Keratinocyte (primary cell): ENCODE results near the gene TNFSF11. TPM values are rescaled to one million over a fixed set of nuclear protein-coding genes. Genes with fewer than 3 reads are reported as not detected.

Experiments
- DNase-seq: peaks from one replicate; pipeline ENCODE4 v3.0.0-alpha.2; 2011; ENCODE audit warnings: low read depth, missing footprints, low spot score
- FAIRE-seq: peaks from 2 replicates; lab custom pipeline; 2011; peaks lifted over from hg19 to GRCh38; lab: Jason Lieb, UNC
- H2AFZ ChIP-seq: 2 replicates; pipeline ENCODE4 v1.6.0; 2012; ENCODE audit warnings: low read length, control low read depth, inconsistent platforms; ENCODE audit not compliant: control insufficient read depth
- H3K27ac ChIP-seq: 2 replicates; pipeline ENCODE4 v1.5.1; 2011; ENCODE audit warnings: low read length; ENCODE audit not compliant: control insufficient read depth, insufficient read depth
- H3K27me3 ChIP-seq: 3 replicates; pipeline ENCODE4 v1.6.0; 2011; ENCODE audit warnings: low read length; ENCODE audit not compliant: control insufficient read depth, insufficient read depth; ENCODE audit errors: extremely low read depth
- H3K36me3 ChIP-seq, 2 experiments: 2 replicates in 1 of 2; 3 replicates in 1 of 2; pipeline ENCODE4 v1.5.1; 2011; ENCODE audit warnings: low read length in 2 of 2, mild to moderate bottlenecking in 1 of 2; ENCODE audit not compliant: control insufficient read depth in 2 of 2, insufficient read depth in 2 of 2; ENCODE audit errors: extremely low read depth in 1 of 2
- H3K4me1 ChIP-seq: 3 replicates; pipeline ENCODE4 v1.5.1; 2011; ENCODE audit warnings: low read length; ENCODE audit not compliant: control insufficient read depth, insufficient read depth; ENCODE audit errors: extremely low read depth
- H3K4me2 ChIP-seq: 3 replicates; pipeline ENCODE4 v1.6.0; 2011; ENCODE audit warnings: low read depth, low read length; ENCODE audit not compliant: control insufficient read depth, insufficient read depth; ENCODE audit errors: extremely low read depth
- H3K4me3 ChIP-seq, 3 experiments: fragments of 200-600 bp in 1 of 3; sonication (generic) in 1 of 3; 2 replicates in 2 of 3; 3 replicates in 1 of 3; pipeline ENCODE4 v1.5.1; 2011 to 2016; ENCODE audit warnings: low read length in 3 of 3, mild to moderate bottlenecking in 3 of 3, control low read depth in 2 of 3, inconsistent platforms in 1 of 3, low read depth in 1 of 3, mixed read lengths in 1 of 3, mixed run types in 1 of 3, moderate library complexity in 1 of 3; ENCODE audit not compliant: control insufficient read depth in 2 of 3, insufficient read depth in 2 of 3; ENCODE audit errors: extremely low read depth in 1 of 3
- H3K79me2 ChIP-seq: 2 replicates; pipeline ENCODE4 v1.6.0; 2012; ENCODE audit warnings: low read length; ENCODE audit not compliant: control insufficient read depth, insufficient read depth
- H3K9ac ChIP-seq: 3 replicates; pipeline ENCODE4 v1.6.0; 2011; ENCODE audit warnings: low read length; ENCODE audit not compliant: control insufficient read depth, insufficient read depth; ENCODE audit errors: extremely low read depth
- H3K9me1 ChIP-seq: 3 replicates; pipeline ENCODE4 v1.6.0; 2011; ENCODE audit warnings: low read length; ENCODE audit not compliant: control insufficient read depth, insufficient read depth; ENCODE audit errors: extremely low read depth
- H3K9me3 ChIP-seq: 2 replicates; pipeline ENCODE4 v1.5.1; 2012; ENCODE audit warnings: low read depth, low read length; ENCODE audit not compliant: control insufficient read depth
- H4K20me1 ChIP-seq: 3 replicates; pipeline ENCODE4 v1.6.0; 2011; ENCODE audit warnings: low read length; ENCODE audit not compliant: control insufficient read depth, insufficient read depth; ENCODE audit errors: extremely low read depth
- CTCF ChIP-seq, 3 experiments: IDR thresholded peaks in 1 of 3; conservative IDR thresholded peaks in 1 of 3; optimal IDR thresholded peaks in 1 of 3; 2 replicates in 2 of 3; 3 replicates in 1 of 3; pipeline versions ENCODE3 to v1.5.1; 2011; ENCODE audit warnings: low read length in 3 of 3, mild to moderate bottlenecking in 3 of 3, moderate library complexity in 2 of 3, control low read depth in 1 of 3, inconsistent platforms in 1 of 3; ENCODE audit not compliant: insufficient read depth in 2 of 3; ENCODE audit errors: extremely low read depth in 1 of 3
- EZH2 ChIP-seq: IDR thresholded peaks from one replicate; pipeline ENCODE4 v1.6.1; 2012; ENCODE audit warnings: inconsistent platforms, mild to moderate bottlenecking, low read length, moderate library complexity
- dilution Hi-C: fragments of 300-500 bp; cut with MboI; formaldehyde crosslinking; loops from one replicate; pipeline ENCODE4 v1.7.0; 2020; ENCODE audit warnings: low sequenced_read_pairs; ENCODE audit not compliant: extremely low pct_ligation_motif_present
- polyA plus RNA-seq, 5 experiments: library from polyadenylated mRNA; depleted of rRNA in 3 of 5; stranded (reverse) in 3 of 5; stranded (forward) in 1 of 5; unstranded in 1 of 5; fragments of >200 nt; gene quantifications; 1 replicate in 1 of 5; 2 replicates in 3 of 5; 3 replicates in 1 of 5; pipeline versions ENCODE4 v1.2.1 to v1.2.3, GENCODE V29; 2011 to 2012; ENCODE audit warnings: missing spikeins in 2 of 5, low read depth in 1 of 5, low replicate concordance in 1 of 5

TNFSF11 gene
- polyA plus RNA-seq, 1 donor (not counting 4 experiments of a cell fraction or from before 2014, with no cell fraction given) = not detected

GRCh38 chr13:42623916-42624315 is 50.0 kb downstream of the TNFSF11 start:
- Histone ChIP-seq H3K9ac (no peak overlapping the region), H3K27ac (no peak overlapping the region), H3K27me3 (no peaks in the 10 kb centered on the region), H3K4me3 (no peak overlapping the region), H3K9me1 (no peaks in the 10 kb centered on the region), H3K4me1 (no peaks in the 10 kb centered on the region), H2AFZ (no peak overlapping the region), H3K4me2 (no peak overlapping the region), H3K36me3 (no peaks in the 10 kb centered on the region), H3K9me3 (no peaks in the 10 kb centered on the region), H3K79me2 (no peaks in the 10 kb centered on the region), H4K20me1 (no peaks in the 10 kb centered on the region)
- FAIRE-seq (no peak), DNase-seq (no peak)
- no peak for TF ChIP-seq EZH2
- dilution Hi-C loops = no loop called here

- Histone ChIP-seq H3K4me1 (no peaks in the 10 kb centered on the region), H3K9me1 (no peaks in the 10 kb centered on the region), H2AFZ (no peak overlapping the region), H3K36me3 (no peaks in the 10 kb centered on the region), H3K9me3 (no peaks in the 10 kb centered on the region), H3K9ac (no peak overlapping the region), H3K4me2 (no peak overlapping the region), H3K79me2 (no peaks in the 10 kb centered on the region), H3K27me3 (no peaks in the 10 kb centered on the region), H3K27ac (no peak overlapping the region), H4K20me1 (no peaks in the 10 kb centered on the region), H3K4me3 (no peak overlapping the region)
- DNase-seq (no peak), FAIRE-seq (no peak)
- TF ChIP-seq EZH2 = no peak
- TF ChIP-seq CTCF (optimal IDR thresholded peaks at IDR 0.05 in 1 of 3, IDR thresholded peaks at IDR 0.05 in 1 of 3, conservative IDR thresholded peaks at IDR 0.05 in 1 of 3; ENCODE audit: extremely low read depth in 1 of 3, insufficient read depth in 2 of 3, low read length in 3 of 3) = no peak
- dilution Hi-C loops = no loop called here
Measured at GRCh38 chr13:42625611-42626010, 51.7 kb downstream of the TNFSF11 start.

- no peak overlapping the region for H2AFZ ChIP-seq
- FAIRE-seq (no peak), DNase-seq (no peak)
- H3K9ac ChIP-seq = no peak overlapping the region
- no peaks in the 10 kb centered on the region for H3K4me1 ChIP-seq
- H3K4me3 ChIP-seq = no peak overlapping the region
- H3K27me3 ChIP-seq = no peaks in the 10 kb centered on the region
- H3K4me2 ChIP-seq = no peak overlapping the region
- TF ChIP-seq EZH2 (no peak), CTCF (optimal IDR thresholded peaks at IDR 0.05 in 1 of 3, IDR thresholded peaks at IDR 0.05 in 1 of 3, conservative IDR thresholded peaks at IDR 0.05 in 1 of 3; ENCODE audit: extremely low read depth in 1 of 3, insufficient read depth in 2 of 3, low read length in 3 of 3) (no peak)
- H3K9me1 ChIP-seq = no peaks in the 10 kb centered on the region
- H4K20me1 ChIP-seq = no peaks in the 10 kb centered on the region
- H3K9me3 ChIP-seq = no peaks in the 10 kb centered on the region
- dilution Hi-C loops = no loop called here
- H3K79me2 ChIP-seq = no peaks in the 10 kb centered on the region
- H3K36me3 ChIP-seq = no peaks in the 10 kb centered on the region
- no peak overlapping the region for H3K27ac ChIP-seq
Measured at GRCh38 chr13:42626176-42626860, 52.4 kb downstream of the TNFSF11 start.
